OCI-LY7 (cell line): ENCODE results near the gene RASA4B. TPM values are rescaled to one million over a fixed set of nuclear protein-coding genes. Genes with fewer than 3 reads are reported as not detected.

Source experiments
- BruUV-seq: library from RNA; stranded (reverse); fragments of 400-500 nt; replicated peaks from 2 replicates; lab custom pipeline; 2021; lab: Mats Ljungman, UMichigan
- CTCF ChIA-PET: fragments of 300-600 bp; sonication (Branson Sonifier 250); formaldehyde crosslinking; loops from one replicate; lab custom pipeline; 2022; ENCODE audit warnings: antibody characterized with exemption; ENCODE audit not compliant: unreplicated experiment; lab: Charles Lee
- POLR2A ChIA-PET: fragments of 300-600 bp; sonication (Branson Sonifier 250); formaldehyde crosslinking; loops from one replicate; lab custom pipeline; 2022; ENCODE audit warnings: antibody characterized with exemption; lab: Charles Lee
- DNase-seq: peaks from one replicate; pipeline ENCODE4 v3.0.0-alpha.2; 2015; ENCODE audit warnings: low spot score
- H2AFZ ChIP-seq: fragments of 200-600 bp; sonication (generic), shearing (Covaris generic); 2 replicates; pipeline ENCODE4 v1.6.1; 2014; ENCODE audit warnings: mild to moderate bottlenecking, antibody characterized with exemption, low read length, moderate library complexity
- H3K27ac ChIP-seq: fragments of 200-600 bp; sonication (generic); 2 replicates; pipeline ENCODE4 v1.5.1; 2014; ENCODE audit warnings: mixed run types, low read depth, mild to moderate bottlenecking, moderate library complexity, low read length, inconsistent platforms; ENCODE audit not compliant: poor library complexity, severe bottlenecking
- H3K36me3 ChIP-seq: fragments of 200-600 bp; sonication (generic); 2 replicates; pipeline ENCODE4 v1.6.1; 2014; ENCODE audit warnings: mild to moderate bottlenecking, antibody characterized with exemption, low read length, moderate library complexity, mixed read lengths; ENCODE audit not compliant: insufficient read depth
- H3K4me1 ChIP-seq: fragments of 200-600 bp; sonication (generic); 2 replicates; pipeline ENCODE4 v1.5.1; 2014; ENCODE audit warnings: mild to moderate bottlenecking, low read length; ENCODE audit not compliant: insufficient read depth, poor library complexity, severe bottlenecking
- H3K4me2 ChIP-seq: fragments of 200-600 bp; sonication (generic); 2 replicates; pipeline ENCODE4 v1.6.1; 2014; ENCODE audit warnings: mild to moderate bottlenecking, low read length
- H3K4me3 ChIP-seq: fragments of 200-600 bp; sonication (generic); 2 replicates; pipeline ENCODE4 v1.5.1; 2014; ENCODE audit warnings: mild to moderate bottlenecking, low read depth, low read length; ENCODE audit not compliant: poor library complexity, severe bottlenecking
- H3K79me2 ChIP-seq: fragments of 200-600 bp; sonication (generic); 2 replicates; pipeline ENCODE4 v1.6.1; 2016; ENCODE audit warnings: low read depth, mild to moderate bottlenecking, low read length, moderate library complexity, mixed read lengths; ENCODE audit not compliant: insufficient read depth
- H3K9me2 ChIP-seq: fragments of 200-600 bp; sonication (generic); 2 replicates; pipeline ENCODE4 v1.6.1; 2016; ENCODE audit warnings: mild to moderate bottlenecking, low read length, mixed read lengths; ENCODE audit not compliant: insufficient read depth
- H3K9me3 ChIP-seq: fragments of 200-600 bp; sonication (generic); 2 replicates; pipeline ENCODE4 v1.6.1; 2014; ENCODE audit warnings: mild to moderate bottlenecking, mixed run types, low read length, mixed read lengths
- H4K20me1 ChIP-seq: fragments of 200-600 bp; sonication (generic); 2 replicates; pipeline ENCODE4 v1.6.1; 2014; ENCODE audit warnings: mild to moderate bottlenecking, antibody characterized with exemption, low read length, moderate library complexity, mixed read lengths; ENCODE audit not compliant: insufficient read depth
- CTCF ChIP-seq: fragments of 200-600 bp; sonication (generic); conservative IDR thresholded peaks from 2 replicates; pipeline ENCODE4 v1.5.1; 2014; ENCODE audit warnings: mild to moderate bottlenecking, antibody characterized with exemption, low read length, moderate library complexity, mixed read lengths
- EZH2phosphoT487 ChIP-seq: fragments of 200-600 bp; sonication (generic); IDR thresholded peaks from 2 replicates; pipeline ENCODE4 v1.6.1; 2018; ENCODE audit warnings: low read depth, borderline replicate concordance, mild to moderate bottlenecking, mixed run types, antibody characterized with exemption, low read length, moderate library complexity, mixed read lengths
- intact Hi-C: fragments of 100-400 bp; cut with micrococcal nuclease; formaldehyde crosslinking; loops from one replicate; pipeline ENCODE4 v1.10.0; 2022; ENCODE audit not compliant: unreplicated experiment
- microRNA-seq: library from miRNA; unstranded; fragments of <30 nt; microRNA quantifications from one replicate; pipeline ENCODE4 v1.2.0, GENCODE V29; 2022; ENCODE audit warnings: borderline replicate concordance
- total RNA-seq, 2 experiments: library from RNA; depleted of rRNA in 1 of 2; stranded (reverse); fragments of >200 nt in 1 of 2; shearing (Covaris generic) in 1 of 2; gene quantifications; 2 replicates each; pipeline ENCODE4 v1.2.3, GENCODE V29; 2014 to 2022

Gene RASA4B
- total RNA-seq, 2 experiments from 2014 or later = 7.2 to 12.8 TPM

- peak within 1 kb of the TSS; percentile 99 for H3K4me2 ChIP-seq
- ChIA-PET POLR2A (interaction anchor here (0.7 to 6.2 kb wide), 5 partner anchors 8 to 32 kb away, joined by 3 to 66 read pairs (median 6); no protein-coding TSS in a partner anchor), CTCF (interaction anchor here (0.9 kb wide), 1 partner anchor 17 kb away, joined by 3 read pairs; no protein-coding TSS in a partner anchor)
- H3K36me3 ChIP-seq = peaks cover 44% of the 10 kb centered on the region
- intact Hi-C loops = loop anchor here (1.0 to 5.0 kb wide), 3 partner anchors 8 to 576 kb away; partner anchors contain the start of gene PRKRIP1
- H3K4me1 ChIP-seq = peaks cover 68% of the 10 kb centered on the region
- TF ChIP-seq CTCF = 0 out of 2 replicates have a peak, but pooled peaks have one; percentile 28
- TF ChIP-seq EZH2phosphoT487 = no peak
- H4K20me1 ChIP-seq = no peaks in the 10 kb centered on the region
- H3K79me2 ChIP-seq = peaks cover 51% of the 10 kb centered on the region
- no peaks in the 10 kb centered on the region for H3K9me2 ChIP-seq
- no TSS peak for BruUV-seq
- DNase-seq = peak; percentile 89
- H2AFZ ChIP-seq = no peak within 1 kb of the TSS; the same call in 1 of the 2 replicates
- H3K9me3 ChIP-seq = no peaks in the 10 kb centered on the region
- H3K27ac ChIP-seq = peak within 1 kb of the TSS; percentile 94
- H3K4me3 ChIP-seq = peak within 1 kb of the TSS; percentile 80
These were observed 84.1 kb downstream of the RASA4B start, which contains the start of gene ORAI2 for GRCh38 chr7:102433219-102434038. Gene ORAI2, plus strand, starts transcription at chr7:102433575. Its CDS starts 5,382 bp downstream, at chr7:102438957.

Small RNAs within 50 kb of the gene (microRNA-seq; reads per million reads assigned to microRNA genes)
- 4.5 reads per million for gene MIR4467
- 28.8 reads per million, percentile 35 among the genes with 10 or more reads in this experiment for gene MIR5090

Other genes with a start within 250 kb of the RASA4B start
- 27.3 and 42.0 TPM in 2 replicates for gene SH2B2, start 230.9 kb downstream of the RASA4B start, total RNA-seq (2014; rRNA removed; shearing (Covaris generic))
- gene SH2B2, start 230.9 kb downstream of the RASA4B start, total RNA-seq (2022) = 109 and 131 TPM in 2 replicates
- not detected in 2 replicates for gene SPDYE6, start 161.3 kb downstream of the RASA4B start, total RNA-seq (2014; rRNA removed; shearing (Covaris generic))
- gene SPDYE6, start 161.3 kb downstream of the RASA4B start, total RNA-seq (2022) = not detected in 2 replicates
- gene PRKRIP1, start 121.4 kb downstream of the RASA4B start, total RNA-seq (2014; rRNA removed; shearing (Covaris generic)) = 47.1 and 60.7 TPM in 2 replicates
- gene PRKRIP1, start 121.4 kb downstream of the RASA4B start, total RNA-seq (2022) = 42.5 and 48.2 TPM in 2 replicates
- gene ORAI2, start 84.2 kb downstream of the RASA4B start, total RNA-seq (2014; rRNA removed; shearing (Covaris generic)) = 130 and 149 TPM in 2 replicates
- gene ORAI2, start 84.2 kb downstream of the RASA4B start, total RNA-seq (2022) = 230 and 263 TPM in 2 replicates
- 17.5 and 23.6 TPM in 2 replicates for gene ALKBH4, start 52.9 kb downstream of the RASA4B start, total RNA-seq (2014; rRNA removed; shearing (Covaris generic))
- 12.1 and 13.3 TPM in 2 replicates for gene ALKBH4, start 52.9 kb downstream of the RASA4B start, total RNA-seq (2022)
- gene LRWD1, start 52.8 kb downstream of the RASA4B start, total RNA-seq (2014; rRNA removed; shearing (Covaris generic)) = 63.1 and 68.2 TPM in 2 replicates
- 37.7 and 39.1 TPM in 2 replicates for gene LRWD1, start 52.8 kb downstream of the RASA4B start, total RNA-seq (2022)
- gene POLR2J, start 38.9 kb downstream of the RASA4B start, total RNA-seq (2014; rRNA removed; shearing (Covaris generic)) = 58.1 and 62.4 TPM in 2 replicates
- gene POLR2J, start 38.9 kb downstream of the RASA4B start, total RNA-seq (2022) = 62.9 and 68.6 TPM in 2 replicates
- 5.4 and 10.2 TPM in 2 replicates for gene UPK3BL2, start 25.9 kb upstream of the RASA4B start, total RNA-seq (2014; rRNA removed; shearing (Covaris generic))
- gene UPK3BL2, start 25.9 kb upstream of the RASA4B start, total RNA-seq (2022) = 19.5 and 22.2 TPM in 2 replicates
- not detected in 2 replicates for gene SPDYE2, start 33.4 kb upstream of the RASA4B start, total RNA-seq (2014; rRNA removed; shearing (Covaris generic))
- gene SPDYE2, start 33.4 kb upstream of the RASA4B start, total RNA-seq (2022) = not detected in 2 replicates
- 12.4 and 30.4 TPM in 2 replicates for gene POLR2J3, start 54.8 kb upstream of the RASA4B start, total RNA-seq (2014; rRNA removed; shearing (Covaris generic))
- gene POLR2J3, start 54.8 kb upstream of the RASA4B start, total RNA-seq (2022) = 62.8 and 63.7 TPM in 2 replicates
- 20.3 and 25.9 TPM in 2 replicates for gene RASA4, start 99.0 kb upstream of the RASA4B start, total RNA-seq (2014; rRNA removed; shearing (Covaris generic))
- gene RASA4, start 99.0 kb upstream of the RASA4B start, total RNA-seq (2022) = 52.4 and 64.6 TPM in 2 replicates
- 13.3 and 22.6 TPM in 2 replicates for gene UPK3BL1, start 125.0 kb upstream of the RASA4B start, total RNA-seq (2014; rRNA removed; shearing (Covaris generic))
- 22.5 and 26.6 TPM in 2 replicates for gene UPK3BL1, start 125.0 kb upstream of the RASA4B start, total RNA-seq (2022)
- gene SPDYE2B, start 132.5 kb upstream of the RASA4B start, total RNA-seq (2014; rRNA removed; shearing (Covaris generic)) = not detected in 2 replicates
- gene SPDYE2B, start 132.5 kb upstream of the RASA4B start, total RNA-seq (2022) = not detected in 2 replicates
- gene POLR2J2, start 153.9 kb upstream of the RASA4B start, total RNA-seq (2014; rRNA removed; shearing (Covaris generic)) = 2.5 and 5.4 TPM in 2 replicates
- 11.8 and 16.2 TPM in 2 replicates for gene POLR2J2, start 153.9 kb upstream of the RASA4B start, total RNA-seq (2022)
- 7.4 and 10.3 TPM in 2 replicates for gene FAM185A, start 231.2 kb upstream of the RASA4B start, total RNA-seq (2014; rRNA removed; shearing (Covaris generic))
- 10.4 and 10.6 TPM in 2 replicates for gene FAM185A, start 231.2 kb upstream of the RASA4B start, total RNA-seq (2022)